WTC11 (cell line): ENCODE results near the gene LEF1. TPM values are rescaled to one million over a fixed set of nuclear protein-coding genes. Genes with fewer than 3 reads are reported as not detected.

Experiments used
- ATAC-seq: fragments of 200-7000 bp; cut with Tn5 transposase; 2 replicates; pipeline ENCODE4 v1.10.0; 2021; ENCODE audit warnings: mild to moderate bottlenecking, moderate library complexity
- CTCF ChIA-PET: fragments of 300-600 bp; sonication (Branson Sonifier 250); formaldehyde crosslinking; loops from one replicate; lab custom pipeline; 2021; ENCODE audit warnings: antibody characterized with exemption; lab: Charles Lee
- POLR2A ChIA-PET: fragments of 350-600 bp; sonication (Branson Sonifier 250); formaldehyde crosslinking; loops from one replicate; lab custom pipeline; 2021; ENCODE audit warnings: antibody characterized with exemption; lab: Charles Lee
- DNase-seq: peaks from one replicate; pipeline ENCODE4 v3.0.0; 2021; ENCODE audit warnings: low spot score
- H3K27ac Mint-ChIP-seq: 2 replicates; pipeline ENCODE4 v1.8.0; 2021; ENCODE audit warnings: mixed read lengths
- H3K27me3 Mint-ChIP-seq: 2 replicates; pipeline ENCODE4 v1.8.0; 2021; ENCODE audit warnings: low read depth, mild to moderate bottlenecking, moderate library complexity, mixed read lengths
- H3K36me3 Mint-ChIP-seq: 2 replicates; pipeline ENCODE4 v1.8.0; 2021; ENCODE audit warnings: mixed read lengths
- H3K4me1 Mint-ChIP-seq: 2 replicates; pipeline ENCODE4 v1.8.0; 2022; ENCODE audit warnings: mixed read lengths
- H3K4me3 Mint-ChIP-seq: 2 replicates; pipeline ENCODE4 v1.8.0; 2021; ENCODE audit warnings: mild to moderate bottlenecking, moderate library complexity, mixed read lengths
- H3K9me3 Mint-ChIP-seq: 2 replicates; pipeline ENCODE4 v1.8.0; 2021; ENCODE audit warnings: mixed read lengths
- ATF2 ChIP-seq: sonication (generic); formaldehyde crosslinking; IDR thresholded peaks from 2 replicates; pipeline ENCODE4 v1.8.1; 2022; ENCODE audit warnings: low read depth, missing genetic modification reagents, borderline replicate concordance
- ATF6 ChIP-seq: sonication (generic); formaldehyde crosslinking; IDR thresholded peaks from 2 replicates; pipeline ENCODE4 v1.8.1; 2023; ENCODE audit warnings: mild to moderate bottlenecking, missing genetic modification reagents
- CREM ChIP-seq: sonication (generic); formaldehyde crosslinking; IDR thresholded peaks from 2 replicates; pipeline ENCODE4 v1.8.1; 2022; ENCODE audit warnings: mild to moderate bottlenecking, missing genetic modification reagents, moderate library complexity
- ELF4 ChIP-seq: sonication (generic); formaldehyde crosslinking; IDR thresholded peaks from 2 replicates; pipeline ENCODE4 v1.8.1; 2022; ENCODE audit warnings: low read depth, mild to moderate bottlenecking, moderate library complexity, missing genetic modification reagents
- EMX1 ChIP-seq: fragments of 250-450 bp; sonication (Bioruptor Pico); IDR thresholded peaks from 2 replicates; pipeline ENCODE4 v1.8.0; 2021; ENCODE audit warnings: mild to moderate bottlenecking
- GTF2I ChIP-seq: fragments of 250-450 bp; sonication (Bioruptor Pico); conservative IDR thresholded peaks from 2 replicates; pipeline ENCODE4 v1.4.0; 2021; ENCODE audit warnings: mild to moderate bottlenecking
- IRF2 ChIP-seq: sonication (generic); formaldehyde crosslinking; IDR thresholded peaks from 2 replicates; pipeline ENCODE4 v1.8.0; 2022; ENCODE audit warnings: low read depth, missing genetic modification reagents, borderline replicate concordance
- KAT7 ChIP-seq: sonication (generic); formaldehyde crosslinking; IDR thresholded peaks from 2 replicates; pipeline ENCODE4 v1.8.1; 2023; ENCODE audit warnings: missing genetic modification reagents, mild to moderate bottlenecking, borderline replicate concordance
- MYBL2 ChIP-seq: sonication (generic); formaldehyde crosslinking; IDR thresholded peaks from 2 replicates; pipeline ENCODE4 v1.8.1; 2023; ENCODE audit warnings: mild to moderate bottlenecking, moderate library complexity, missing genetic modification reagents
- NFYB ChIP-seq: sonication (generic); formaldehyde crosslinking; conservative IDR thresholded peaks from 2 replicates; pipeline ENCODE4 v1.8.0; 2022; ENCODE audit warnings: low read depth, missing genetic modification reagents
- NR1H2 ChIP-seq: sonication (generic); formaldehyde crosslinking; IDR thresholded peaks from 2 replicates; pipeline ENCODE4 v1.9.0; 2021; ENCODE audit warnings: mild to moderate bottlenecking, moderate library complexity, missing genetic modification reagents
- RELA ChIP-seq: sonication (generic); formaldehyde crosslinking; IDR thresholded peaks from 2 replicates; pipeline ENCODE4 v1.8.1; 2022; ENCODE audit warnings: missing genetic modification reagents, mild to moderate bottlenecking, borderline replicate concordance
- SMAD3 ChIP-seq: sonication (generic); formaldehyde crosslinking; IDR thresholded peaks from 2 replicates; pipeline ENCODE4 v1.8.0; 2022; ENCODE audit warnings: missing genetic modification reagents, mild to moderate bottlenecking, borderline replicate concordance
- SOX15 ChIP-seq: fragments of 250-450 bp; sonication (Bioruptor Pico); IDR thresholded peaks from 2 replicates; pipeline ENCODE4 v1.9.0; 2021; ENCODE audit warnings: mild to moderate bottlenecking
- TEAD1 ChIP-seq: sonication (generic); formaldehyde crosslinking; IDR thresholded peaks from 2 replicates; pipeline ENCODE4 v1.8.0; 2022; ENCODE audit warnings: mild to moderate bottlenecking, missing genetic modification reagents
- TP53 ChIP-seq: sonication (generic); formaldehyde crosslinking; IDR thresholded peaks from 2 replicates; pipeline ENCODE4 v1.8.1; 2023; ENCODE audit warnings: mild to moderate bottlenecking, missing genetic modification reagents
- ZNF281 ChIP-seq: sonication (generic); formaldehyde crosslinking; IDR thresholded peaks from 2 replicates; pipeline ENCODE4 v1.8.0; 2023; ENCODE audit warnings: mild to moderate bottlenecking, missing genetic modification reagents
- ZNF416 ChIP-seq: fragments of 250-450 bp; sonication (Bioruptor Pico); IDR thresholded peaks from 2 replicates; pipeline ENCODE4 v1.9.0; 2021; ENCODE audit warnings: mild to moderate bottlenecking, inconsistent platforms
- total RNA-seq: library from RNA; stranded (reverse); gene quantifications from 3 replicates; pipeline ENCODE4 v1.2.3, GENCODE V29; 2021
- TF ChIP-seq, protein P1 (sequence below): sonication (generic); formaldehyde crosslinking; IDR thresholded peaks from 2 replicates; pipeline ENCODE4 v1.8.1; 2022; ENCODE audit warnings: low read depth, mild to moderate bottlenecking, moderate library complexity, missing genetic modification reagents, borderline replicate concordance
- TF ChIP-seq, protein P2 (sequence below): sonication (generic); formaldehyde crosslinking; IDR thresholded peaks from 2 replicates; pipeline ENCODE4 v1.8.1; 2023; ENCODE audit warnings: mild to moderate bottlenecking, moderate library complexity, missing genetic modification reagents
- TF ChIP-seq, protein P3 (sequence below): sonication (generic); formaldehyde crosslinking; IDR thresholded peaks from 2 replicates; pipeline ENCODE4 v1.8.0; 2023; ENCODE audit warnings: missing genetic modification reagents
- TF ChIP-seq, protein P4 (sequence below): sonication (generic); formaldehyde crosslinking; conservative IDR thresholded peaks from 2 replicates; pipeline ENCODE4 v1.8.1; 2022; ENCODE audit warnings: mild to moderate bottlenecking, missing genetic modification reagents

The LEF1 gene
- total RNA-seq, 1 experiment from 2014 or later: 1.3 TPM

GRCh38 chr4:108058685-108059440 is 109.9 kb downstream of the LEF1 start:
- H3K36me3 Mint-ChIP-seq: no peaks in the 10 kb centered on the region
- ChIA-PET CTCF (interaction anchor here (0.6 to 2.1 kb wide), 4 partner anchors 40 to 534 kb away, joined by 3 to 11 read pairs (median 4); no protein-coding TSS in a partner anchor), POLR2A (no interaction called here)
- H3K4me3 Mint-ChIP-seq: no peak overlapping the region
- no peak for ATAC-seq
- DNase-seq: no peak
- H3K27ac Mint-ChIP-seq: no peak overlapping the region
- H3K27me3 Mint-ChIP-seq: no peaks in the 10 kb centered on the region
- peaks cover 6% of the 10 kb centered on the region for H3K4me1 Mint-ChIP-seq
- H3K9me3 Mint-ChIP-seq: no peaks in the 10 kb centered on the region
- no peak for TF ChIP-seq ZNF416 (CRISPR knock-in tag)
- TF ChIP-seq, protein P1, sequence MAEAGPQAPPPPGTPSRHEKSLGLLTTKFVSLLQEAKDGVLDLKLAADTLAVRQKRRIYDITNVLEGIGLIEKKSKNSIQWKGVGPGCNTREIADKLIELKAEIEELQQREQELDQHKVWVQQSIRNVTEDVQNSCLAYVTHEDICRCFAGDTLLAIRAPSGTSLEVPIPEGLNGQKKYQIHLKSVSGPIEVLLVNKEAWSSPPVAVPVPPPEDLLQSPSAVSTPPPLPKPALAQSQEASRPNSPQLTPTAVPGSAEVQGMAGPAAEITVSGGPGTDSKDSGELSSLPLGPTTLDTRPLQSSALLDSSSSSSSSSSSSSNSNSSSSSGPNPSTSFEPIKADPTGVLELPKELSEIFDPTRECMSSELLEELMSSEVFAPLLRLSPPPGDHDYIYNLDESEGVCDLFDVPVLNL (CRISPR knock-in tag): no peak
- no peak for TF ChIP-seq RELA
- TF ChIP-seq KAT7 (CRISPR knock-in tag): no peak
- TF ChIP-seq SMAD3 (CRISPR knock-in tag): no peak
- TF ChIP-seq, protein P2, sequence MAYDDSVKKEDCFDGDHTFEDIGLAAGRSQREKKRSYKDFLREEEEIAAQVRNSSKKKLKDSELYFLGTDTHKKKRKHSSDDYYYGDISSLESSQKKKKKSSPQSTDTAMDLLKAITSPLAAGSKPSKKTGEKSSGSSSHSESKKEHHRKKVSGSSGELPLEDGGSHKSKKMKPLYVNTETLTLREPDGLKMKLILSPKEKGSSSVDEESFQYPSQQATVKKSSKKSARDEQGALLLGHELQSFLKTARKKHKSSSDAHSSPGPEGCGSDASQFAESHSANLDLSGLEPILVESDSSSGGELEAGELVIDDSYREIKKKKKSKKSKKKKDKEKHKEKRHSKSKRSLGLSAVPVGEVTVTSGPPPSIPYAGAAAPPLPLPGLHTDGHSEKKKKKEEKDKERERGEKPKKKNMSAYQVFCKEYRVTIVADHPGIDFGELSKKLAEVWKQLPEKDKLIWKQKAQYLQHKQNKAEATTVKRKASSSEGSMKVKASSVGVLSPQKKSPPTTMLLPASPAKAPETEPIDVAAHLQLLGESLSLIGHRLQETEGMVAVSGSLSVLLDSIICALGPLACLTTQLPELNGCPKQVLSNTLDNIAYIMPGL (CRISPR knock-in tag): no peak
- no peak for TF ChIP-seq NFYB (CRISPR knock-in tag)
- no peak for TF ChIP-seq CREM (CRISPR knock-in tag)
- no peak for TF ChIP-seq TEAD1 (CRISPR knock-in tag)
- TF ChIP-seq TP53 (CRISPR knock-in tag): no peak
- no peak for TF ChIP-seq NR1H2 (CRISPR knock-in tag)
- TF ChIP-seq SOX15 (CRISPR knock-in tag): no peak
- TF ChIP-seq, protein P3, sequence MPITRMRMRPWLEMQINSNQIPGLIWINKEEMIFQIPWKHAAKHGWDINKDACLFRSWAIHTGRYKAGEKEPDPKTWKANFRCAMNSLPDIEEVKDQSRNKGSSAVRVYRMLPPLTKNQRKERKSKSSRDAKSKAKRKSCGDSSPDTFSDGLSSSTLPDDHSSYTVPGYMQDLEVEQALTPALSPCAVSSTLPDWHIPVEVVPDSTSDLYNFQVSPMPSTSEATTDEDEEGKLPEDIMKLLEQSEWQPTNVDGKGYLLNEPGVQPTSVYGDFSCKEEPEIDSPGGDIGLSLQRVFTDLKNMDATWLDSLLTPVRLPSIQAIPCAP (CRISPR knock-in tag): no peak
- no peak for TF ChIP-seq MYBL2 (CRISPR knock-in tag)
- no peak for TF ChIP-seq GTF2I

DNA sequence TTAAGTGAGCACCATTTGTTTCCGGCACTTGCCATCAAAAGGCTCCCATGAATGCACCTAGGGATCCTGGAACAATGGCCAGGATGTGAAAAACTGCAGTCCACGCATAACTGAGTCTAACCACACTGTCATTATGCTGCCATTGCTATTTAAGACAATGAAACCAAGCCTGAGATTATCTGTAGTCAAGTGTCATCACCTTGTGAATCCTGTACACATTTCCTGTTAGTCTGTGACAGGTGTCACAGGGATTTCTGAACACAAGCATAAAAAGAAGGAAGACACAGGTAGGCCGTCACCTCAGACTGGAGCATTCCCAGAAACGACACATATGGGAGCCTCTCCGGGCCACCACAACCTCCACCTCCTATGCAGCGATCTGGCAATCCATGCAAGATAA is 112.3 kb downstream of the LEF1 start:
- TF ChIP-seq, protein P4, sequence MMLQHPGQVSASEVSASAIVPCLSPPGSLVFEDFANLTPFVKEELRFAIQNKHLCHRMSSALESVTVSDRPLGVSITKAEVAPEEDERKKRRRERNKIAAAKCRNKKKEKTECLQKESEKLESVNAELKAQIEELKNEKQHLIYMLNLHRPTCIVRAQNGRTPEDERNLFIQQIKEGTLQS (CRISPR knock-in tag): no peak
- TF ChIP-seq ATF6 (CRISPR knock-in tag): no peak
- TF ChIP-seq ZNF416 (CRISPR knock-in tag): no peak
- no peak for TF ChIP-seq IRF2
- no peak for TF ChIP-seq ELF4 (CRISPR knock-in tag)
- TF ChIP-seq ZNF281 (CRISPR knock-in tag): no peak
- no peak for TF ChIP-seq CREM (CRISPR knock-in tag)
- no peak for TF ChIP-seq EMX1
- TF ChIP-seq ATF2 (CRISPR knock-in tag): no peak
- TF ChIP-seq KAT7 (CRISPR knock-in tag): no peak
- ChIA-PET POLR2A (no interaction called here), CTCF (interaction anchor here (1.1 kb wide), 1 partner anchor 517 kb away, joined by 3 read pairs; no protein-coding TSS in a partner anchor)
- H3K27me3 Mint-ChIP-seq: no peaks in the 10 kb centered on the region
- DNase-seq (no peak), ATAC-seq (no peak)
- H3K9me3 Mint-ChIP-seq: no peaks in the 10 kb centered on the region
- H3K36me3 Mint-ChIP-seq: no peaks in the 10 kb centered on the region
- H3K4me3 Mint-ChIP-seq: no peak overlapping the region
- no peak overlapping the region for H3K27ac Mint-ChIP-seq
- H3K4me1 Mint-ChIP-seq: peaks cover 3% of the 10 kb centered on the region
